Activated CD4-positive, alpha-beta memory T cell treated with anti-CD3 and anti-CD28 coated beads, Interleukin-2, amount 10 ng/mL, durations not matched to agents 7 days and 5 days (primary cell): ENCODE measurements around the gene ALDH1A1. TPM values are rescaled to one million over a fixed set of nuclear protein-coding genes. Genes with fewer than 3 reads are reported as not detected.
"Not testable (repeated sequence)": the region's sequence is repeated elsewhere in the genome, so short reads cannot be mapped to it uniquely, and the experiment has no call there.

Source experiments
- CTCF ChIA-PET: fragments of 350-600 bp; sonication (Branson Sonifier 250); formaldehyde crosslinking; loops from one replicate; lab custom pipeline; 2021; ENCODE audit warnings: antibody characterized with exemption, inconsistent platforms; lab: Charles Lee
- POLR2A ChIA-PET: fragments of 350-600 bp; sonication (Branson Sonifier 250); formaldehyde crosslinking; loops from one replicate; lab custom pipeline; 2021; ENCODE audit warnings: antibody characterized with exemption; lab: Charles Lee
- DNase-seq: peaks from one replicate; pipeline ENCODE4 v3.0.0-alpha.2; 2020
- H3K27ac Mint-ChIP-seq: one replicate; pipeline ENCODE4 v1.8.0; 2021; ENCODE audit warnings: mild to moderate bottlenecking, mixed read lengths
- H3K27me3 Mint-ChIP-seq: one replicate; pipeline ENCODE4 v1.8.0; 2021; ENCODE audit warnings: mixed read lengths
- H3K36me3 Mint-ChIP-seq: one replicate; pipeline ENCODE4 v1.8.0; 2021; ENCODE audit warnings: low read depth, mixed read lengths
- H3K4me1 Mint-ChIP-seq: one replicate; pipeline ENCODE4 v1.8.0; 2021; ENCODE audit warnings: mixed read lengths
- H3K4me3 Mint-ChIP-seq: one replicate; pipeline ENCODE4 v1.8.0; 2021; ENCODE audit warnings: mild to moderate bottlenecking, mixed read lengths
- H3K9me3 Mint-ChIP-seq: one replicate; pipeline ENCODE4 v1.8.0; 2021; ENCODE audit warnings: mixed read lengths
- total RNA-seq, 2 experiments: library from RNA; stranded (reverse); gene quantifications; one replicate each; pipeline ENCODE4 v1.2.3, GENCODE V29; 2021

Gene ALDH1A1
- total RNA-seq, 2 experiments from 2014 or later = not detected

GRCh38 chr9:72884508-72884907 lies 68.3 kb downstream of the ALDH1A1 start:
- no peak for DNase-seq

GRCh38 chr9:72883875-72884274 lies 69.0 kb downstream of the ALDH1A1 start:
- Mint-ChIP-seq H3K36me3 (no peaks in the 10 kb centered on the region), H3K27me3 (peaks cover 4% of the 10 kb centered on the region), H3K9me3 (no peaks in the 10 kb centered on the region), H3K27ac (no peak overlapping the region), H3K4me3 (no peak overlapping the region), H3K4me1 (no peaks in the 10 kb centered on the region)
- no peak for DNase-seq
- CTCF ChIA-PET = no interaction called here
- POLR2A ChIA-PET = no interaction called here

More at GRCh38 chr9:72884508-72884907, 68.3 kb downstream of the ALDH1A1 start:
- ChIA-PET CTCF (no interaction called here), POLR2A (no interaction called here)
- no peaks in the 10 kb centered on the region for H3K4me1 Mint-ChIP-seq
- peaks cover 4% of the 10 kb centered on the region for H3K27me3 Mint-ChIP-seq
- H3K4me3 Mint-ChIP-seq = no peak overlapping the region
- H3K9me3 Mint-ChIP-seq = no peaks in the 10 kb centered on the region
- H3K27ac Mint-ChIP-seq = no peak overlapping the region
- no peaks in the 10 kb centered on the region for H3K36me3 Mint-ChIP-seq

- no peaks in the 10 kb centered on the region for H3K4me1 Mint-ChIP-seq
- no peaks in the 10 kb centered on the region for H3K36me3 Mint-ChIP-seq
- DNase-seq = no peak
- no peak overlapping the region for H3K4me3 Mint-ChIP-seq
- ChIA-PET CTCF (interaction anchor here (1.2 kb wide), 1 partner anchor 10 kb away, joined by 4 read pairs; no protein-coding TSS in a partner anchor), POLR2A (no interaction called here)
- no peak overlapping the region for H3K27ac Mint-ChIP-seq
- H3K9me3 Mint-ChIP-seq = no peaks in the 10 kb centered on the region
- H3K27me3 Mint-ChIP-seq = peaks cover 8% of the 10 kb centered on the region
Observed at GRCh38 chr9:72882117-72882775, 70.6 kb downstream of the ALDH1A1 start.

- Mint-ChIP-seq H3K4me1 (peaks cover 2% of the 10 kb centered on the region), H3K27me3 (peaks cover 10% of the 10 kb centered on the region), H3K27ac (no peak overlapping the region), H3K36me3 (no peaks in the 10 kb centered on the region), H3K4me3 (no peak overlapping the region), H3K9me3 (no peaks in the 10 kb centered on the region)
- no peak for DNase-seq
- POLR2A ChIA-PET = no interaction called here
- CTCF ChIA-PET = no interaction called here
Observed at GRCh38 chr9:72880821-72881220, 72.0 kb downstream of the ALDH1A1 start.

GRCh38 chr9:72875221-72875620 lies 77.6 kb downstream of the ALDH1A1 start:
- no peaks in the 10 kb centered on the region for H3K9me3 Mint-ChIP-seq
- no peak for DNase-seq
- peaks cover 2% of the 10 kb centered on the region for H3K4me1 Mint-ChIP-seq
- no peaks in the 10 kb centered on the region for H3K36me3 Mint-ChIP-seq
- H3K27me3 Mint-ChIP-seq = peaks cover 12% of the 10 kb centered on the region
- POLR2A ChIA-PET = no interaction called here
- H3K4me3 Mint-ChIP-seq = no peak overlapping the region
- CTCF ChIA-PET = no interaction called here
- no peak overlapping the region for H3K27ac Mint-ChIP-seq

GRCh38 chr9:72874344-72874743 lies 78.5 kb downstream of the ALDH1A1 start:
- H3K4me1 Mint-ChIP-seq = peaks cover 2% of the 10 kb centered on the region
- CTCF ChIA-PET = no interaction called here

GRCh38 chr9:72873456-72873855 lies 79.4 kb downstream of the ALDH1A1 start:
- H3K27me3 Mint-ChIP-seq = peaks cover 13% of the 10 kb centered on the region
- ChIA-PET CTCF (interaction anchor here (1.7 kb wide), 1 partner anchor 9 kb away, joined by 4 read pairs; no protein-coding TSS in a partner anchor), POLR2A (no interaction called here)
- peaks cover 2% of the 10 kb centered on the region for H3K4me1 Mint-ChIP-seq
- no peak for DNase-seq
- H3K9me3 Mint-ChIP-seq = no peaks in the 10 kb centered on the region
- no peak overlapping the region for H3K4me3 Mint-ChIP-seq
- H3K36me3 Mint-ChIP-seq = no peaks in the 10 kb centered on the region
- no peak overlapping the region for H3K27ac Mint-ChIP-seq

More at GRCh38 chr9:72874344-72874743, 78.5 kb downstream of the ALDH1A1 start:
- Mint-ChIP-seq H3K4me3 (no peak overlapping the region), H3K27me3 (peaks cover 12% of the 10 kb centered on the region), H3K9me3 (no peaks in the 10 kb centered on the region), H3K27ac (no peak overlapping the region), H3K36me3 (no peaks in the 10 kb centered on the region)
- POLR2A ChIA-PET = no interaction called here
- DNase-seq = no peak

- peaks cover 14% of the 10 kb centered on the region for H3K27me3 Mint-ChIP-seq
- H3K36me3 Mint-ChIP-seq = no peaks in the 10 kb centered on the region
- no peak overlapping the region for H3K4me3 Mint-ChIP-seq
- CTCF ChIA-PET = interaction anchor here (1.7 to 2.4 kb wide), 2 partner anchors 10 to 150 kb away, joined by 4 to 6 read pairs; no protein-coding TSS in a partner anchor
- H3K27ac Mint-ChIP-seq = no peak overlapping the region
- POLR2A ChIA-PET = no interaction called here
- DNase-seq = no peak
- no peaks in the 10 kb centered on the region for H3K9me3 Mint-ChIP-seq
- H3K4me1 Mint-ChIP-seq = peaks cover 2% of the 10 kb centered on the region
Observed at GRCh38 chr9:72872718-72873117, 80.1 kb downstream of the ALDH1A1 start.

GRCh38 chr9:72871685-72872084 lies 81.2 kb downstream of the ALDH1A1 start:
- no peak for DNase-seq
- ChIA-PET POLR2A (no interaction called here), CTCF (interaction anchor here (1.5 to 2.4 kb wide), 3 partner anchors 11 to 211 kb away, joined by 3 to 6 read pairs (median 4); no protein-coding TSS in a partner anchor)
- Mint-ChIP-seq H3K27me3 (peaks cover 9% of the 10 kb centered on the region), H3K4me1 (no peaks in the 10 kb centered on the region), H3K4me3 (no peak overlapping the region), H3K36me3 (no peaks in the 10 kb centered on the region), H3K9me3 (no peaks in the 10 kb centered on the region), H3K27ac (no peak overlapping the region)

- CTCF ChIA-PET = no interaction called here
- POLR2A ChIA-PET = no interaction called here
- no peaks in the 10 kb centered on the region for H3K9me3 Mint-ChIP-seq
- no peaks in the 10 kb centered on the region for H3K4me1 Mint-ChIP-seq
- H3K27ac Mint-ChIP-seq = no peak overlapping the region
- no peaks in the 10 kb centered on the region for H3K36me3 Mint-ChIP-seq
- no peak for DNase-seq
- no peak overlapping the region for H3K4me3 Mint-ChIP-seq
- H3K27me3 Mint-ChIP-seq = peaks cover 5% of the 10 kb centered on the region
Observed at GRCh38 chr9:72864327-72864726, 88.5 kb downstream of the ALDH1A1 start.

- no peak overlapping the region for H3K27ac Mint-ChIP-seq
- no peak overlapping the region for H3K4me3 Mint-ChIP-seq
- ChIA-PET POLR2A (no interaction called here), CTCF (no interaction called here)
- no peaks in the 10 kb centered on the region for H3K4me1 Mint-ChIP-seq
- DNase-seq = no peak
- no peaks in the 10 kb centered on the region for H3K36me3 Mint-ChIP-seq
- H3K27me3 Mint-ChIP-seq = peaks cover 5% of the 10 kb centered on the region
- no peaks in the 10 kb centered on the region for H3K9me3 Mint-ChIP-seq
Observed at GRCh38 chr9:72863456-72864094, 89.3 kb downstream of the ALDH1A1 start.

GRCh38 chr9:72862788-72863187 lies 90.1 kb downstream of the ALDH1A1 start:
- CTCF ChIA-PET = interaction anchor here (1.0 kb wide), 2 partner anchors 160 to 218 kb away, joined by 3 to 5 read pairs; no protein-coding TSS in a partner anchor
- DNase-seq, H3K27ac Mint-ChIP-seq, H3K9me3 Mint-ChIP-seq, H3K36me3 Mint-ChIP-seq, H3K27me3 Mint-ChIP-seq, H3K4me1 Mint-ChIP-seq, H3K4me3 Mint-ChIP-seq, POLR2A ChIA-PET: not testable (repeated sequence)

- no peaks in the 10 kb centered on the region for H3K27me3 Mint-ChIP-seq
- no peaks in the 10 kb centered on the region for H3K4me1 Mint-ChIP-seq
- no peaks in the 10 kb centered on the region for H3K9me3 Mint-ChIP-seq
- ChIA-PET POLR2A (no interaction called here), CTCF (interaction anchor here (1.1 to 2.8 kb wide), 4 partner anchors 14 to 577 kb away, joined by 3 to 20 read pairs (median 3); no protein-coding TSS in a partner anchor)
- DNase-seq = no peak
- H3K4me3 Mint-ChIP-seq = no peak overlapping the region
- no peak overlapping the region for H3K27ac Mint-ChIP-seq
- no peaks in the 10 kb centered on the region for H3K36me3 Mint-ChIP-seq
Observed at GRCh38 chr9:72858089-72858912, 94.6 kb downstream of the ALDH1A1 start.
